ENCODE results near the gene TMEM263.

TMEM263 gene

GRCh38 chr12:106950591-106950990 is 5.1 kb upstream of the TMEM263 start:
- no peak for TF ChIP-seq EZH2phosphoT487 (IDR thresholded peaks at IDR 0.05; ENCODE audit: borderline replicate concordance)
- TF ChIP-seq CTCF (conservative IDR thresholded peaks at IDR 0.05; ENCODE audit: low read length), result no peak
- no peak overlapping the region for H2AFZ ChIP-seq (ENCODE audit: low read length)
- H3K9me3 ChIP-seq (ENCODE audit: insufficient read depth, low read depth, low read length), result peaks cover 3% of the 10 kb centered on the region; the same call in 1 of the 2 replicates
- no peaks in the 10 kb centered on the region for H3K36me3 ChIP-seq (ENCODE audit: insufficient read depth, low read length)
- no peaks in the 10 kb centered on the region for H3K9me2 ChIP-seq (replicated peaks; ENCODE audit: low read depth, low read length)
- H4K20me1 ChIP-seq (ENCODE audit: insufficient read depth, low read length, poor library complexity, severe bottlenecking), result no peaks in the 10 kb centered on the region
- H3K79me2 ChIP-seq (ENCODE audit: insufficient read depth, low read length), result peaks cover 20% of the 10 kb centered on the region
- H3K4me1 ChIP-seq (ENCODE audit: insufficient read depth, low read length, poor library complexity, severe bottlenecking), result peaks cover 13% of the 10 kb centered on the region
- H3K4me2 ChIP-seq (ENCODE audit: low read depth, low read length, poor library complexity, severe bottlenecking), result no peak overlapping the region
- H3K9ac ChIP-seq (ENCODE audit: low read depth, low read length, poor library complexity, severe bottlenecking), result no peak overlapping the region
- H3K4me3 ChIP-seq (ENCODE audit: low read length, poor library complexity, severe bottlenecking), result no peak overlapping the region
- H3F3A ChIP-seq (ENCODE audit: low read depth), result no peaks in the 10 kb centered on the region
- no peaks in the 10 kb centered on the region for H3K27me3 ChIP-seq (ENCODE audit: insufficient read depth, low read length, poor library complexity, severe bottlenecking)

GRCh38 chr12:106953352-106954250 is 2.1 kb upstream of the TMEM263 start:
- peaks cover 3% of the 10 kb centered on the region; the same call in 1 of the 2 replicates for H3K9me3 ChIP-seq (ENCODE audit: insufficient read depth, low read depth, low read length)
- H3K36me3 ChIP-seq (ENCODE audit: insufficient read depth, low read length), result no peaks in the 10 kb centered on the region
- no peaks in the 10 kb centered on the region for H3K27me3 ChIP-seq (ENCODE audit: insufficient read depth, low read length, poor library complexity, severe bottlenecking)
- H3F3A ChIP-seq (ENCODE audit: low read depth), result no peaks in the 10 kb centered on the region
- no peak for TF ChIP-seq CTCF (conservative IDR thresholded peaks at IDR 0.05; ENCODE audit: low read length)
- no peak for TF ChIP-seq EZH2phosphoT487 (IDR thresholded peaks at IDR 0.05; ENCODE audit: borderline replicate concordance)
- no peak overlapping the region for H2AFZ ChIP-seq (ENCODE audit: low read length)
- peaks cover 18% of the 10 kb centered on the region for H4K20me1 ChIP-seq (ENCODE audit: insufficient read depth, low read length, poor library complexity, severe bottlenecking)
- H3K4me2 ChIP-seq (ENCODE audit: low read depth, low read length, poor library complexity, severe bottlenecking), result peak overlapping the region; percentile 98
- H3K9ac ChIP-seq (ENCODE audit: low read depth, low read length, poor library complexity, severe bottlenecking), result peak overlapping the region; percentile 95
- peaks cover 31% of the 10 kb centered on the region for H3K4me1 ChIP-seq (ENCODE audit: insufficient read depth, low read length, poor library complexity, severe bottlenecking)
- peaks cover 48% of the 10 kb centered on the region for H3K79me2 ChIP-seq (ENCODE audit: insufficient read depth, low read length)
- no peaks in the 10 kb centered on the region for H3K9me2 ChIP-seq (replicated peaks; ENCODE audit: low read depth, low read length)
- H3K4me3 ChIP-seq (ENCODE audit: low read length, poor library complexity, severe bottlenecking), result peak overlapping the region; percentile 81

- peak overlapping the region; percentile 81 for H3K4me3 ChIP-seq (ENCODE audit: low read length, poor library complexity, severe bottlenecking)
Measured at GRCh38 chr12:106954462-106955376, 988 bp upstream of the TMEM263 start.

More at GRCh38 chr12:106954462-106955376, 988 bp upstream of the TMEM263 start:
- Histone ChIP-seq H3K4me2 (ENCODE audit: low read depth, low read length, poor library complexity, severe bottlenecking) (peak overlapping the region; percentile 98), H3K4me1 (ENCODE audit: insufficient read depth, low read length, poor library complexity, severe bottlenecking) (peaks cover 40% of the 10 kb centered on the region), H3K27me3 (ENCODE audit: insufficient read depth, low read length, poor library complexity, severe bottlenecking) (no peaks in the 10 kb centered on the region), H2AFZ (ENCODE audit: low read length) (peak overlapping the region; percentile 81), H3K36me3 (ENCODE audit: insufficient read depth, low read length) (no peaks in the 10 kb centered on the region), H3K9ac (ENCODE audit: low read depth, low read length, poor library complexity, severe bottlenecking) (peak overlapping the region; percentile 95), H3K9me2 (replicated peaks; ENCODE audit: low read depth, low read length) (no peaks in the 10 kb centered on the region), H3F3A (ENCODE audit: low read depth) (no peaks in the 10 kb centered on the region), H3K79me2 (ENCODE audit: insufficient read depth, low read length) (peaks cover 59% of the 10 kb centered on the region), H3K9me3 (ENCODE audit: insufficient read depth, low read depth, low read length) (no peaks in the 10 kb centered on the region), H4K20me1 (ENCODE audit: insufficient read depth, low read length, poor library complexity, severe bottlenecking) (peaks cover 27% of the 10 kb centered on the region)
- TF ChIP-seq CTCF (conservative IDR thresholded peaks at IDR 0.05; ENCODE audit: low read length) (no peak), EZH2phosphoT487 (IDR thresholded peaks at IDR 0.05; ENCODE audit: borderline replicate concordance) (no peak)
